ENCODE measurements around the gene ACP5. TPM values are rescaled to one million over a fixed set of nuclear protein-coding genes. Genes with fewer than 3 reads are reported as not detected.

Gene ACP5
- total and polyA plus RNA-seq, 2 of the 8 experiments (the other 6 are each of a cell fraction or from before 2014, with no cell fraction given) = 9.0 to 14.3 TPM

- Histone ChIP-seq H2BK15ac (ENCODE audit: low read length) (no peak overlapping the region), H3K23ac (ENCODE audit: insufficient read length) (no peak overlapping the region), H3K4me1 (replicated peaks in 1 of 4; ENCODE audit: control insufficient read depth in 3 of 4, insufficient read depth in 4 of 4, low read length in 3 of 4) (no peaks in the 10 kb centered on the region), H3K23me2 (ENCODE audit: low read depth, low read length) (no peaks in the 10 kb centered on the region), H3K9ac (replicated peaks in 1 of 4; ENCODE audit: extremely low read depth in 1 of 4, low read depth in 3 of 4, low read length in 3 of 4) (no peak overlapping the region), H2BK5ac (ENCODE audit: low read depth, low read length) (no peak overlapping the region), H3K9me3 (ENCODE audit: insufficient read depth in 2 of 2, low read depth in 1 of 2, low read length in 1 of 2) (no peaks in the 10 kb centered on the region), H2BK120ac (replicated peaks; ENCODE audit: low read depth, low read length) (no peak overlapping the region), H2AK5ac (ENCODE audit: low read depth, low read length) (no peak overlapping the region), H3K27me3 (replicated peaks in 1 of 4; ENCODE audit: control insufficient read depth in 3 of 4, extremely low read depth in 1 of 4, insufficient read depth in 3 of 4, low read length in 3 of 4) (no peaks in the 10 kb centered on the region; a peak in 1 of 7 replicates), H3K4me2 (ENCODE audit: insufficient read depth in 1 of 2, low read depth in 2 of 2, low read length in 2 of 2) (no peak overlapping the region), H3K79me1 (ENCODE audit: low read depth, low read length) (no peaks in the 10 kb centered on the region), H3K36me3 (ENCODE audit: control insufficient read depth in 2 of 4, insufficient read depth in 4 of 4, low read length in 3 of 4) (no peaks in the 10 kb centered on the region), H4K8ac (ENCODE audit: extremely low read depth, insufficient read depth, low read length) (no peak overlapping the region; the same call in 1 of the 2 replicates), H2BK12ac (ENCODE audit: low read depth, low read length) (no peak overlapping the region), H2BK20ac (ENCODE audit: low read length) (no peak overlapping the region), H3K56ac (replicated peaks; ENCODE audit: insufficient read length, low read depth, low read length) (no peak overlapping the region), H4K5ac (ENCODE audit: insufficient read length, low read depth, low read length) (no peak overlapping the region), H3K14ac (ENCODE audit: insufficient read length) (no peak overlapping the region), H2AFZ (ENCODE audit: low read length) (no peak overlapping the region), H3K4me3 (ENCODE audit: extremely low read depth in 1 of 4, insufficient read depth in 2 of 4, low read depth in 3 of 4, low read length in 4 of 4) (no peak overlapping the region), H3K27ac (ENCODE audit: low read depth, low read length) (no peak overlapping the region), H4K91ac (replicated peaks; ENCODE audit: insufficient read length, low read length) (no peak overlapping the region), H3K79me2 (ENCODE audit: control insufficient read depth in 1 of 2, insufficient read depth in 2 of 2, low read length in 2 of 2) (no peaks in the 10 kb centered on the region), H4K20me1 (replicated peaks in 1 of 2; ENCODE audit: control insufficient read depth in 1 of 2, insufficient read depth in 2 of 2, low read length in 2 of 2) (no peaks in the 10 kb centered on the region), H3K18ac (ENCODE audit: extremely low read depth, low read length) (no peak overlapping the region), H3K4ac (replicated peaks; ENCODE audit: insufficient read length, low read depth, low read length) (no peak overlapping the region)
- FAIRE-seq (no peak), DNase-seq (ENCODE audit: low read depth in 1 of 2, low spot score in 2 of 2) (peak; percentile 33 to 97)
- POLR2A ChIA-PET (ENCODE audit: partially characterized antibody) = interaction anchor here (0.9 kb wide), 1 partner anchor 15 kb away, joined by 3 read pairs; no protein-coding TSS in a partner anchor
- TF ChIP-seq CTCF (IDR thresholded peaks at IDR 0.05; ENCODE audit: control extremely low read depth in 1 of 3, insufficient read depth in 1 of 3, low read depth in 1 of 3, low read length in 3 of 3) (peak; percentile 87 to 90 (median 89)), RAD21 (IDR thresholded peaks at IDR 0.05 in 1 of 2, conservative IDR thresholded peaks at IDR 0.05 in 1 of 2; ENCODE audit: low read depth in 2 of 2, low read length in 2 of 2) (peak; percentile 87 to 89), ATF3 (IDR thresholded peaks at IDR 0.05; ENCODE audit: insufficient read depth, low read depth, low read length) (no peak)
- 18% methylated on average over 7 of the region's 7 CpGs; no CpG with 5 or more reads in 1 of the 2 experiments for WGBS, 2 experiments (ENCODE audit: extremely low coverage in 1 of 2, insufficient coverage in 1 of 2, insufficient read length in 1 of 2, insufficient replicate concordance in 2 of 2, low coverage in 1 of 2, low lambda C conversion rate in 2 of 2, missing lambda C conversion rate in 1 of 2)
- CTCF ChIA-PET (ENCODE audit: partially characterized antibody) = interaction anchor here (0.6 to 3.4 kb wide), 15 partner anchors 12 to 253 kb away, joined by 3 to 19 read pairs (median 5); partner anchors contain the start of gene ELOF1
Observed at GRCh38 chr19:11587302-11587974, 10.0 kb upstream of the ACP5 start.

Measured in H1 (cell line).